Peyer's patch (tissue), 4 donors: ENCODE results near the gene SMYD3.

ENCODE experiments used
- CTCF ChIP-seq, 6 experiments: fragments of 450-650 bp in 4 of 6; fragments of 200-600 bp in 2 of 6; sonication (generic) in 1 of 6; IDR thresholded peaks; one replicate each; pipeline ENCODE4 v1.5.1; 2017 to 2019; ENCODE audit warnings: antibody characterized with exemption in 6 of 6, mild to moderate bottlenecking in 3 of 6, moderate library complexity in 1 of 6
- POLR2A ChIP-seq, 2 donors: fragments of 450-650 bp; IDR thresholded peaks; one replicate each; pipeline ENCODE4 v1.5.1; 2017; ENCODE audit warnings: antibody characterized with exemption in 2 of 2, mild to moderate bottlenecking in 2 of 2, moderate library complexity in 2 of 2

DNA sequence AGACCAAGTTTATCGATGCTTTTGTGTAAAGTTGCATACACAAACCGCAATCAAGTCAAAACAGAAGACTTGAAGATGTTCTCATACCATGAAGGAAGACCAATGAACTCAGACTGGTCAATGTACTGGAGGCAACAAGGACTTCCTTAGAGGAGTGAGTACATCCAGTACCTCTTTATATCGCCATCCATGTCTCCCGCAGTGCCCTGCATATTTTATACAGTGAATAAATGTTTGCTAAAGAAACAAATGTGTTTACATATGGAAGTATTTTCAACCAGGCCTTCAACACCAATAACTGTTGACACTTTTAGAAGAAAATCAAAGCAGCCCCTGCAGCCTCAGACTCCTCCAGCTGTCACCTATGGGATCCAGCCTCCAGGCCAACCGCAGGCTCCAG lies 125.6 kb downstream of the SMYD3 start:
- TF ChIP-seq CTCF (IDR thresholded peaks at IDR 0.05), result no peak
- TF ChIP-seq POLR2A (IDR thresholded peaks at IDR 0.05), result no peak
